ENCODE data around the gene IQSEC3. TPM values are rescaled to one million over a fixed set of nuclear protein-coding genes. Genes with fewer than 3 reads are reported as not detected.

Gene IQSEC3
- total RNA-seq, 1 experiment from 2014 or later: not detected

- Histone ChIP-seq H3K27ac (ENCODE audit: low read length) (no peak overlapping the region), H3K9me3 (ENCODE audit: control insufficient read depth, insufficient read depth, low read depth, low read length) (no peaks in the 10 kb centered on the region), H3K36me3 (ENCODE audit: control insufficient read depth, insufficient read depth, low read length) (no peaks in the 10 kb centered on the region), H3K4me1 (ENCODE audit: control insufficient read depth, insufficient read depth, low read length) (no peaks in the 10 kb centered on the region), H3K27me3 (ENCODE audit: control insufficient read depth, insufficient read depth, low read length) (no peaks in the 10 kb centered on the region), H3K4me3 (ENCODE audit: low read depth in 2 of 2, low read length in 2 of 2) (no peak overlapping the region)
- intact Hi-C loops (cut with micrococcal nuclease; ENCODE audit: unreplicated experiment): no loop called here
- CTCF ChIA-PET: no interaction called here
- DNase-seq (ENCODE audit: low read depth, low spot score) (no peak), ATAC-seq (peak; percentile 49; the same call in 1 of the 2 replicates)
- POLR2A ChIA-PET: no interaction called here
- in situ Hi-C loops (cut with HindIII; ENCODE audit: low pct_unique_long_range_greater_than_20kb, low sequenced_read_pairs): no loop called here
- BruUV-seq (replicated peaks): no TSS peak
- TF ChIP-seq CTCF (IDR thresholded peaks at IDR 0.05) (no peak), REST (IDR thresholded peaks at IDR 0.05; ENCODE audit: insufficient read depth in 1 of 2, low read depth in 2 of 2, low read length in 1 of 2) (no peak), SIN3A (IDR thresholded peaks at IDR 0.05; ENCODE audit: borderline replicate concordance, insufficient read depth, low read depth, low read length) (no peak)
These were observed 96.1 kb downstream of the IQSEC3 start for GRCh38 chr12:162467-163307.

DNA sequence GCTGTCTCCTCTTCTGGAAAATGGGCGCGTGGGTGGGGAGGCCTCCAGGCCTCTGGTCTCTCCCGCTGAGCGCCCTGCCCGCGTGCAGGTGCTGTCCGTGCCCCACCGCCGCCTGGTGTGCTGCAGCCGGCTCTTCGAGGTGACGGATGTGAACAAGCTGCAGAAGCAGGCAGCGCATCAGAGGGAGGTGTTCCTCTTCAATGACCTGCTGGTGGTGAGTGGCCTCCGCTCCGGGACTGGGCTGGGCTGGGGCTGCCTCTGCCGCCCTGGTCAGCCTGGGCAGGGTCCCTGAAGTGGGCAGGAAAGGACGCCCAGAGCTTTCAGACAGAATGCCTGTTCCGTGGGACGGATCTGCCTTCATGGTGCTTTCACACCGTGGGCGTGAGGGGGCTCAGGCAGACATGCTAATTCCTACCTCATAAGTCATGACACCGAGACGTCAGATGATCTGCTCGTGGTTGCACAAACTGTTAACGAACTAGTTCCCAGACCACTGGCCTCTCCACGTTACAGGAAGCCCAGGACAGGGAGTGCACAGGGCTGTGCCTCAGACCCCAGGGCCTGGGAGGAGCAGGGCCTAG, 96.9 kb downstream of the IQSEC3 start:
- ChIA-PET POLR2A (no interaction called here), CTCF (no interaction called here)
- in situ Hi-C loops (cut with HindIII; ENCODE audit: low pct_unique_long_range_greater_than_20kb, low sequenced_read_pairs): no loop called here
- ATAC-seq (no peak), DNase-seq (ENCODE audit: low read depth, low spot score) (no peak)
- no peak for TF ChIP-seq POLR2AphosphoS5 (IDR thresholded peaks at IDR 0.05; ENCODE audit: low read depth, low read length)
- no peak for TF ChIP-seq SIN3A (IDR thresholded peaks at IDR 0.05; ENCODE audit: borderline replicate concordance, insufficient read depth, low read depth, low read length)
- TF ChIP-seq TCF7L2 (IDR thresholded peaks at IDR 0.05; ENCODE audit: low read depth, low read length): no peak
- no peak for TF ChIP-seq REST (IDR thresholded peaks at IDR 0.05; ENCODE audit: insufficient read depth in 1 of 2, low read depth in 2 of 2, low read length in 1 of 2)
- TF ChIP-seq CTCF (IDR thresholded peaks at IDR 0.05): no peak
- no peak overlapping the region for H3K4me3 ChIP-seq (ENCODE audit: low read depth in 2 of 2, low read length in 2 of 2)
- intact Hi-C loops (cut with micrococcal nuclease; ENCODE audit: unreplicated experiment): no loop called here
- H3K27me3 ChIP-seq (ENCODE audit: control insufficient read depth, insufficient read depth, low read length): no peaks in the 10 kb centered on the region
- H3K4me1 ChIP-seq (ENCODE audit: control insufficient read depth, insufficient read depth, low read length): no peaks in the 10 kb centered on the region
- no peak overlapping the region for H3K27ac ChIP-seq (ENCODE audit: low read length)
- no TSS peak for BruUV-seq (replicated peaks)
- H3K9me3 ChIP-seq (ENCODE audit: control insufficient read depth, insufficient read depth, low read depth, low read length): no peaks in the 10 kb centered on the region
- H3K36me3 ChIP-seq (ENCODE audit: control insufficient read depth, insufficient read depth, low read length): no peaks in the 10 kb centered on the region
